ENCODE results near the gene CDC5L. TPM values are rescaled to one million over a fixed set of nuclear protein-coding genes. Genes with fewer than 3 reads are reported as not detected.

Gene CDC5L
- polyA plus RNA-seq, 1 of the 3 experiments (the other 2 are of a cell fraction): 6.0 TPM

- TF ChIP-seq IRF3 (IDR thresholded peaks at IDR 0.05; ENCODE audit: low read depth, low read length): no peak
- no peak for TF ChIP-seq MXI1 (IDR thresholded peaks at IDR 0.05; ENCODE audit: low read depth, low read length)
Measured at GRCh38 chr6:44470746-44471145, 83.2 kb downstream of the CDC5L start (continued).

- ChIA-PET CTCF (interaction anchor here (0.9 to 12.6 kb wide), 8 partner anchors 13 to 1451 kb away, joined by 3 to 222 read pairs (median 6); no protein-coding TSS in a partner anchor), POLR2A (no interaction called here)
- Histone ChIP-seq H3K9ac (no peak overlapping the region), H3K27me3 (ENCODE audit: insufficient read depth) (no peaks in the 10 kb centered on the region), H2AFZ (ENCODE audit: low read depth) (no peak overlapping the region), H3K4me2 (no peak overlapping the region), H4K20me1 (ENCODE audit: insufficient read depth) (no peaks in the 10 kb centered on the region), H3K4me1 (ENCODE audit: control insufficient read depth in 1 of 2, insufficient read depth in 2 of 2, low read depth in 1 of 2, low read length in 1 of 2) (peaks cover 4 to 6% of the 10 kb centered on the region in 2 experiments; a peak in 2 of 4 replicates), H3K9me2 (no peaks in the 10 kb centered on the region), H3K9me3 (no peaks in the 10 kb centered on the region), H3F3A (replicated peaks; ENCODE audit: insufficient read depth) (no peaks in the 10 kb centered on the region), H3K4me3 (ENCODE audit: low read depth in 2 of 2, low read length in 1 of 2) (no peak overlapping the region), H3K36me3 (replicated peaks in 1 of 2; ENCODE audit: control insufficient read depth in 1 of 2, insufficient read depth in 2 of 2, low read length in 1 of 2) (no peaks in the 10 kb centered on the region), H3K27ac (ENCODE audit: low read depth in 2 of 2, low read length in 1 of 2) (no peak overlapping the region), H3K79me2 (ENCODE audit: insufficient read depth) (no peaks in the 10 kb centered on the region)
- no peak for DNase-seq
- TF ChIP-seq RFX5 (IDR thresholded peaks at IDR 0.05; ENCODE audit: low read length) (no peak), CTCF (IDR thresholded peaks at IDR 0.05) (no peak), EP300 (IDR thresholded peaks at IDR 0.05; ENCODE audit: borderline replicate concordance in 1 of 2, low read depth in 1 of 2, low read length in 1 of 2) (no peak)
- WGBS (ENCODE audit: low lambda C conversion rate): 89% methylated on average over 14 of the region's 15 CpGs
Measured at GRCh38 chr6:44471271-44471981, 83.9 kb downstream of the CDC5L start.

GRCh38 chr6:44472250-44472945, 84.9 kb downstream of the CDC5L start:
- no peaks in the 10 kb centered on the region for H3K36me3 ChIP-seq (replicated peaks in 1 of 2; ENCODE audit: control insufficient read depth in 1 of 2, insufficient read depth in 2 of 2, low read length in 1 of 2)
- no peak overlapping the region for H3K9ac ChIP-seq
- H3K9me3 ChIP-seq: no peaks in the 10 kb centered on the region
- no peaks in the 10 kb centered on the region for H3K9me2 ChIP-seq
- POLR2A ChIA-PET: no interaction called here
- no peak overlapping the region for H3K4me2 ChIP-seq
- no peak overlapping the region for H3K4me3 ChIP-seq (ENCODE audit: low read depth in 2 of 2, low read length in 1 of 2)
- no peak overlapping the region for H3K27ac ChIP-seq (ENCODE audit: low read depth in 2 of 2, low read length in 1 of 2)
- no peaks in the 10 kb centered on the region for H3K27me3 ChIP-seq (ENCODE audit: insufficient read depth)
- TF ChIP-seq RAD21 (IDR thresholded peaks at IDR 0.05; ENCODE audit: low read length): no peak
- WGBS (ENCODE audit: low lambda C conversion rate): 83% methylated on average over 12 of the region's 13 CpGs
- H3K79me2 ChIP-seq (ENCODE audit: insufficient read depth): no peaks in the 10 kb centered on the region
- CTCF ChIA-PET: interaction anchor here (0.9 to 12.6 kb wide), 5 partner anchors 13 to 1450 kb away, joined by 4 to 222 read pairs (median 5); no protein-coding TSS in a partner anchor
- no peaks in the 10 kb centered on the region for H3F3A ChIP-seq (replicated peaks; ENCODE audit: insufficient read depth)
- no peak overlapping the region for H2AFZ ChIP-seq (ENCODE audit: low read depth)
- H4K20me1 ChIP-seq (ENCODE audit: insufficient read depth): no peaks in the 10 kb centered on the region
- no peak for DNase-seq
- H3K4me1 ChIP-seq (ENCODE audit: control insufficient read depth in 1 of 2, insufficient read depth in 2 of 2, low read depth in 1 of 2, low read length in 1 of 2): peaks cover 4 to 6% of the 10 kb centered on the region in 2 experiments; a peak in 2 of 4 replicates

Measured in SK-N-SH (cell line).